ENCODE results near the gene TMC6. TPM values are rescaled to one million over a fixed set of nuclear protein-coding genes. Genes with fewer than 3 reads are reported as not detected.
A peak's percentile ranks its signal among the peaks of the same experiment; 100 is the strongest.

TMC6 gene
- total RNA-seq, 1 donor from 2014 or later, result 94.4 TPM

GRCh38 chr17:78131172-78132083 lies 2.9 kb upstream of the TMC6 start:
- Mint-ChIP-seq H3K9me3 (no peaks in the 10 kb centered on the region), H3K4me3 (peak overlapping the region; percentile 47), H3K4me1 (ENCODE audit: unreplicated experiment) (peaks cover 17% of the 10 kb centered on the region), H3K27me3 (peaks cover 12% of the 10 kb centered on the region), H3K27ac (no peak overlapping the region), H3K36me3 (no peaks in the 10 kb centered on the region)
- no peak for DNase-seq (ENCODE audit: extremely low spot score, unreplicated experiment)
- no peak for TF ChIP-seq CTCF (conservative IDR thresholded peaks at IDR 0.05)

- H3K4me1 Mint-ChIP-seq (ENCODE audit: unreplicated experiment), result peaks cover 17% of the 10 kb centered on the region
- H3K36me3 Mint-ChIP-seq, result no peaks in the 10 kb centered on the region
- no peak for TF ChIP-seq CTCF (conservative IDR thresholded peaks at IDR 0.05)
- peaks cover 12% of the 10 kb centered on the region for H3K27me3 Mint-ChIP-seq
- DNase-seq (ENCODE audit: extremely low spot score, unreplicated experiment), result no peak
- peak within 1 kb of the TSS; percentile 73 for H3K4me3 Mint-ChIP-seq
- no peaks in the 10 kb centered on the region for H3K9me3 Mint-ChIP-seq
- peak within 1 kb of the TSS; percentile 65 for H3K27ac Mint-ChIP-seq
These were observed 2.0 kb upstream of the TMC6 start, which contains the start of gene TMC8 for GRCh38 chr17:78130437-78131101. Gene TMC8 (plus strand): TSS chr17:78130771. CDS start chr17:78131589, 818 bp downstream.

- no peak for DNase-seq (ENCODE audit: extremely low spot score, unreplicated experiment)
- Mint-ChIP-seq H3K27ac (peak overlapping the region; percentile 65), H3K27me3 (peaks cover 9% of the 10 kb centered on the region), H3K36me3 (no peaks in the 10 kb centered on the region), H3K4me3 (peak overlapping the region; percentile 73), H3K4me1 (ENCODE audit: unreplicated experiment) (peaks cover 17% of the 10 kb centered on the region), H3K9me3 (no peaks in the 10 kb centered on the region)
- no peak for TF ChIP-seq CTCF (conservative IDR thresholded peaks at IDR 0.05)
These were observed 1.5 kb upstream of the TMC6 start for GRCh38 chr17:78130090-78130436.

GRCh38 chr17:78129351-78130089 lies 965 bp upstream of the TMC6 start:
- peak overlapping the region; percentile 89 for H3K27ac Mint-ChIP-seq
- TF ChIP-seq CTCF (conservative IDR thresholded peaks at IDR 0.05), result no peak
- H3K4me3 Mint-ChIP-seq, result peak overlapping the region; percentile 93

GRCh38 chr17:78127888-78128550 lies 536 bp downstream of the TMC6 start:
- TF ChIP-seq CTCF (conservative IDR thresholded peaks at IDR 0.05), result no peak
- H3K4me1 Mint-ChIP-seq (ENCODE audit: unreplicated experiment), result peaks cover 9% of the 10 kb centered on the region
- no peak for DNase-seq (ENCODE audit: extremely low spot score, unreplicated experiment)
- peak overlapping the region; percentile 87 for H3K4me3 Mint-ChIP-seq
- no peaks in the 10 kb centered on the region for H3K9me3 Mint-ChIP-seq
- peaks cover 6% of the 10 kb centered on the region for H3K36me3 Mint-ChIP-seq
- peaks cover 4% of the 10 kb centered on the region for H3K27me3 Mint-ChIP-seq
- peak overlapping the region; percentile 89 for H3K27ac Mint-ChIP-seq

More at GRCh38 chr17:78129351-78130089, 965 bp upstream of the TMC6 start:
- Mint-ChIP-seq H3K36me3 (no peaks in the 10 kb centered on the region), H3K27me3 (peaks cover 9% of the 10 kb centered on the region), H3K4me1 (ENCODE audit: unreplicated experiment) (peaks cover 17% of the 10 kb centered on the region), H3K9me3 (no peaks in the 10 kb centered on the region)
- no peak for DNase-seq (ENCODE audit: extremely low spot score, unreplicated experiment)
